ENCODE results near the gene NFIA. TPM values are rescaled to one million over a fixed set of nuclear protein-coding genes. Genes with fewer than 3 reads are reported as not detected.

NFIA gene
- total and polyA plus RNA-seq, 10 of the 15 experiments (the other 5 are each of a cell fraction or from before 2014, with no cell fraction given), result 0.10 to 0.16 TPM; not detected in 8

DNA sequence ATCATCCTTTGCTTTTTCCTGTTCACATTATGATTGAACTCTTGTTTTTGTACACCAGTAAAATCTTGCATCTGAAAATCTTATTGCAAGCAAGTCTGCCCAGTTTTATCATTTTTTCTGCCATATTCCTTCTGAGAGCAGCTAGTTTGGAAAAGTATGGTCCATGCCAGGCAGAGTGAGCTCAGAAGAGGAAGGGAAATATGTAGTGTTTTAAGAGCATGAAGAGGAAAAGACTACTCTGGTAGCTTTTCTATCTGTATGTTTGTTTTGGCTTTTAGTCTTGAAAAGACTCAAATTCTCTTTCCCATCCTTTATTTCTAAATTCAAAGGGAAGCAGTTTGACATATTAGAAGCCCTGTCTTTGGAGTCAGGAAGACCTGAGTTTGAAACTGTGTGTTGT is 125.8 kb downstream of the NFIA start:
- in situ Hi-C loops (cut with MboI), result no loop called here
- no TSS peak for BruUV-seq (replicated peaks)
- ATAC-seq (no peak), DNase-seq (ENCODE audit: low read depth, low spot score) (no peak), FAIRE-seq (no peak)
- RAD21 ChIA-PET (ENCODE audit: unreplicated experiment), result no interaction called here
- no peak overlapping the region for H3K9ac ChIP-seq (ENCODE audit: control insufficient read depth, insufficient read depth, low read length)
- CTCF ChIA-PET, result no interaction called here
- TF ChIP-seq POLR2AphosphoS5 (IDR thresholded peaks at IDR 0.05; ENCODE audit: low read length) (no peak), CREM (IDR thresholded peaks at IDR 0.05; ENCODE audit: low read depth) (no peak), EZH2 (IDR thresholded peaks at IDR 0.05; ENCODE audit: borderline replicate concordance, control insufficient read depth, low read depth, low read length) (no peak)
- SMC1A ChIA-PET (ENCODE audit: uncharacterized antibody, unreplicated experiment), result interaction anchor here (1.1 to 1.2 kb wide), 2 partner anchors 23 to 502 kb away, joined by 3 to 4 read pairs; no protein-coding TSS in a partner anchor
- H3K4me3 ChIP-seq, result no peak overlapping the region
- POLR2A ChIA-PET, result no interaction called here
- H3K27ac ChIP-seq (ENCODE audit: control insufficient read depth, insufficient read depth), result no peak overlapping the region
- no peaks in the 10 kb centered on the region for H4K20me1 ChIP-seq (ENCODE audit: control insufficient read depth, insufficient read depth)
- no peaks in the 10 kb centered on the region for H3K9me3 ChIP-seq (replicated peaks; ENCODE audit: control insufficient read depth, insufficient read depth, low read length)
- no peaks in the 10 kb centered on the region for H3K36me3 ChIP-seq (ENCODE audit: control insufficient read depth in 2 of 2, insufficient read depth in 2 of 2, low read length in 1 of 2)
- intact Hi-C loops (cut with micrococcal nuclease; ENCODE audit: unreplicated experiment), result no loop called here
- no peaks in the 10 kb centered on the region for H3K4me1 ChIP-seq (ENCODE audit: control insufficient read depth, insufficient read depth, low read length)
- no peaks in the 10 kb centered on the region for H3K79me2 ChIP-seq (ENCODE audit: control insufficient read depth, insufficient read depth, low read length)
- H3K27me3 ChIP-seq (replicated peaks in 1 of 2; ENCODE audit: control insufficient read depth in 2 of 2, insufficient read depth in 2 of 2, low read length in 1 of 2), result no peaks in the 10 kb centered on the region; a peak in 1 of 4 replicates
- H2AFZ ChIP-seq (ENCODE audit: control insufficient read depth, low read depth, low read length), result no peak overlapping the region
- no peak overlapping the region for H3K4me2 ChIP-seq (ENCODE audit: control insufficient read depth, insufficient read depth)

DNA sequence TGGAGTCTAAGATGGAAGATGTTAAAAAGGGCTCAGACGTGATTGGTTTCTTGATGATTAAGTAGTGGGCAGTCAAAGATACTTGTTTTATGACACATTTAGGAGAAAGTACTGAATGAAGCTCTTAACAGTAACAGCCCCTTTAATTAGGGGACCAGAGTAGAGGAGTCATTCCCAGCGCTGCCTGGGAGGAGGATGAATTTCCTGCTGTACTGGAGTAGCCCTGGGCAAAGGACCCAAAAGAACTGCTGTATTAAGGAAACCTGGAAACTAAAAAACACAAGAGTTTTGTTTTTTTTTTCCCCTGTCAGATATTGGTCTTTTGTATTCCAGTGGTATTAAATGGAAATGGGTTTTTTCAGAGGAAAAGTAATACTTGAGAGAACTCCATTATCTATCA is 126.5 kb downstream of the NFIA start:
- no peak overlapping the region for H3K27ac ChIP-seq (ENCODE audit: control insufficient read depth, insufficient read depth)
- in situ Hi-C loops (cut with MboI) (no loop called here), intact Hi-C loops (cut with micrococcal nuclease; ENCODE audit: unreplicated experiment) (no loop called here)
- no peak overlapping the region for H3K4me2 ChIP-seq (ENCODE audit: control insufficient read depth, insufficient read depth)
- no peaks in the 10 kb centered on the region for H4K20me1 ChIP-seq (ENCODE audit: control insufficient read depth, insufficient read depth)
- H3K9ac ChIP-seq (ENCODE audit: control insufficient read depth, insufficient read depth, low read length), result no peak overlapping the region
- no peak overlapping the region for H2AFZ ChIP-seq (ENCODE audit: control insufficient read depth, low read depth, low read length)
- H3K79me2 ChIP-seq (ENCODE audit: control insufficient read depth, insufficient read depth, low read length), result no peaks in the 10 kb centered on the region
- no peak for FAIRE-seq
- WGBS (ENCODE audit: insufficient coverage, insufficient replicate concordance, low lambda C conversion rate, missing lambda C conversion rate), result 2% methylated on average over 2 of the region's 2 CpGs
- no peak for DNase-seq (ENCODE audit: low read depth, low spot score)
- ChIA-PET RAD21 (ENCODE audit: unreplicated experiment) (no interaction called here), SMC1A (ENCODE audit: uncharacterized antibody, unreplicated experiment) (interaction anchor here (1.1 to 1.2 kb wide), 2 partner anchors 23 to 503 kb away, joined by 3 to 4 read pairs; no protein-coding TSS in a partner anchor), POLR2A (interaction anchor here (0.6 kb wide), 1 partner anchor 633 kb away, joined by 3 read pairs; no protein-coding TSS in a partner anchor), CTCF (no interaction called here)
- H3K9me3 ChIP-seq (replicated peaks; ENCODE audit: control insufficient read depth, insufficient read depth, low read length), result no peaks in the 10 kb centered on the region
- H3K36me3 ChIP-seq (ENCODE audit: control insufficient read depth in 2 of 2, insufficient read depth in 2 of 2, low read length in 1 of 2), result no peaks in the 10 kb centered on the region
- ATAC-seq, result no peak
- H3K4me3 ChIP-seq, result no peak overlapping the region
- no TSS peak for BruUV-seq (replicated peaks)
- H3K4me1 ChIP-seq (ENCODE audit: control insufficient read depth, insufficient read depth, low read length), result no peaks in the 10 kb centered on the region
- no peaks in the 10 kb centered on the region; a peak in 1 of 4 replicates for H3K27me3 ChIP-seq (replicated peaks in 1 of 2; ENCODE audit: control insufficient read depth in 2 of 2, insufficient read depth in 2 of 2, low read length in 1 of 2)
- no peak for TF ChIP-seq SIX5 (IDR thresholded peaks at IDR 0.05; ENCODE audit: low read depth, low read length, severe bottlenecking)
- no peak for TF ChIP-seq ATF7 (IDR thresholded peaks at IDR 0.05; ENCODE audit: low read depth)
- TF ChIP-seq KDM1A (IDR thresholded peaks at IDR 0.05; ENCODE audit: borderline replicate concordance), result no peak
- no peak for TF ChIP-seq RUNX3 (IDR thresholded peaks at IDR 0.05; ENCODE audit: low read length)
- no peak for TF ChIP-seq NFXL1 (IDR thresholded peaks at IDR 0.05; ENCODE audit: borderline replicate concordance)
- no peak for TF ChIP-seq IKZF1 (conservative IDR thresholded peaks at IDR 0.05)
- TF ChIP-seq MEF2A (IDR thresholded peaks at IDR 0.05; ENCODE audit: insufficient read depth, low read depth, low read length), result no peak
- no peak for TF ChIP-seq KLF5 (IDR thresholded peaks at IDR 0.05; ENCODE audit: partially characterized antibody)
- TF ChIP-seq, protein P1, sequence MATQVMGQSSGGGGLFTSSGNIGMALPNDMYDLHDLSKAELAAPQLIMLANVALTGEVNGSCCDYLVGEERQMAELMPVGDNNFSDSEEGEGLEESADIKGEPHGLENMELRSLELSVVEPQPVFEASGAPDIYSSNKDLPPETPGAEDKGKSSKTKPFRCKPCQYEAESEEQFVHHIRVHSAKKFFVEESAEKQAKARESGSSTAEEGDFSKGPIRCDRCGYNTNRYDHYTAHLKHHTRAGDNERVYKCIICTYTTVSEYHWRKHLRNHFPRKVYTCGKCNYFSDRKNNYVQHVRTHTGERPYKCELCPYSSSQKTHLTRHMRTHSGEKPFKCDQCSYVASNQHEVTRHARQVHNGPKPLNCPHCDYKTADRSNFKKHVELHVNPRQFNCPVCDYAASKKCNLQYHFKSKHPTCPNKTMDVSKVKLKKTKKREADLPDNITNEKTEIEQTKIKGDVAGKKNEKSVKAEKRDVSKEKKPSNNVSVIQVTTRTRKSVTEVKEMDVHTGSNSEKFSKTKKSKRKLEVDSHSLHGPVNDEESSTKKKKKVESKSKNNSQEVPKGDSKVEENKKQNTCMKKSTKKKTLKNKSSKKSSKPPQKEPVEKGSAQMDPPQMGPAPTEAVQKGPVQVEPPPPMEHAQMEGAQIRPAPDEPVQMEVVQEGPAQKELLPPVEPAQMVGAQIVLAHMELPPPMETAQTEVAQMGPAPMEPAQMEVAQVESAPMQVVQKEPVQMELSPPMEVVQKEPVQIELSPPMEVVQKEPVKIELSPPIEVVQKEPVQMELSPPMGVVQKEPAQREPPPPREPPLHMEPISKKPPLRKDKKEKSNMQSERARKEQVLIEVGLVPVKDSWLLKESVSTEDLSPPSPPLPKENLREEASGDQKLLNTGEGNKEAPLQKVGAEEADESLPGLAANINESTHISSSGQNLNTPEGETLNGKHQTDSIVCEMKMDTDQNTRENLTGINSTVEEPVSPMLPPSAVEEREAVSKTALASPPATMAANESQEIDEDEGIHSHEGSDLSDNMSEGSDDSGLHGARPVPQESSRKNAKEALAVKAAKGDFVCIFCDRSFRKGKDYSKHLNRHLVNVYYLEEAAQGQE (IDR thresholded peaks at IDR 0.05; ENCODE audit: low read depth, low read length), result no peak
- no peak for TF ChIP-seq BACH1 (IDR thresholded peaks at IDR 0.05; ENCODE audit: borderline replicate concordance)
- no peak for TF ChIP-seq CREM (IDR thresholded peaks at IDR 0.05; ENCODE audit: low read depth)
- no peak for TF ChIP-seq KAT2A (conservative IDR thresholded peaks at IDR 0.05; ENCODE audit: control insufficient read depth, low read depth, low read length)

Measured in GM12878 (cell line).